Mononuclear cell (primary cell): ENCODE data around the gene CDH20. TPM values are rescaled to one million over a fixed set of nuclear protein-coding genes. Genes with fewer than 3 reads are reported as not detected.

ENCODE experiments used
- H3K27me3 ChIP-seq: 2 replicates; pipeline ENCODE4 v1.6.0; 2011; ENCODE audit warnings: low read length, control low read depth; ENCODE audit not compliant: insufficient read depth
- H3K4me1 ChIP-seq: 2 replicates; pipeline ENCODE4 v1.5.1; 2011; ENCODE audit warnings: mild to moderate bottlenecking, low read length, control low read depth; ENCODE audit not compliant: insufficient read depth
- H3K4me3 ChIP-seq: 2 replicates; pipeline ENCODE4 v1.5.1; 2011; ENCODE audit warnings: mild to moderate bottlenecking, low read length, moderate library complexity
- H3K9me3 ChIP-seq: 2 replicates; pipeline ENCODE4 v1.5.1; 2011; ENCODE audit warnings: low read depth, mild to moderate bottlenecking, control low read depth, low read length
- total RNA-seq: library from RNA; depleted of rRNA; stranded (reverse); fragments of >200 nt; gene quantifications from one replicate; pipeline ENCODE4 v1.2.3, GENCODE V29; 2012

Gene CDH20
- total RNA-seq, 1 donor, result 0.10 TPM

GRCh38 chr18:61581578-61582201 is 248.5 kb downstream of the CDH20 start:
- Histone ChIP-seq H3K27me3 (peaks cover 11% of the 10 kb centered on the region), H3K4me3 (no peak overlapping the region), H3K4me1 (peaks cover 7% of the 10 kb centered on the region), H3K9me3 (no peaks in the 10 kb centered on the region)

GRCh38 chr18:61582202-61582710 is 249.0 kb downstream of the CDH20 start:
- Histone ChIP-seq H3K27me3 (peaks cover 11% of the 10 kb centered on the region), H3K4me3 (no peak overlapping the region), H3K9me3 (no peaks in the 10 kb centered on the region), H3K4me1 (peaks cover 10% of the 10 kb centered on the region)

- H3K4me1 ChIP-seq, result peaks cover 23% of the 10 kb centered on the region
- H3K27me3 ChIP-seq, result peaks cover 11% of the 10 kb centered on the region
- H3K9me3 ChIP-seq, result no peaks in the 10 kb centered on the region
- H3K4me3 ChIP-seq, result no peak overlapping the region
These were observed 250.3 kb downstream of the CDH20 start for GRCh38 chr18:61583548-61583947.

- Histone ChIP-seq H3K27me3 (peaks cover 5% of the 10 kb centered on the region), H3K9me3 (no peaks in the 10 kb centered on the region), H3K4me3 (no peak overlapping the region), H3K4me1 (peaks cover 29% of the 10 kb centered on the region)
These were observed 254.6 kb downstream of the CDH20 start for GRCh38 chr18:61587865-61588264.

GRCh38 chr18:61589053-61589723 is 256.0 kb downstream of the CDH20 start:
- H3K4me3 ChIP-seq, result no peak overlapping the region
- peaks cover 29% of the 10 kb centered on the region for H3K4me1 ChIP-seq
- no peaks in the 10 kb centered on the region for H3K9me3 ChIP-seq
- peaks cover 3% of the 10 kb centered on the region for H3K27me3 ChIP-seq

- Histone ChIP-seq H3K27me3 (peaks cover 3% of the 10 kb centered on the region), H3K4me3 (no peak overlapping the region)
These were observed 256.5 kb downstream of the CDH20 start for GRCh38 chr18:61589724-61590065.

GRCh38 chr18:61591253-61591652 is 258.0 kb downstream of the CDH20 start:
- Histone ChIP-seq H3K4me1 (peaks cover 29% of the 10 kb centered on the region), H3K9me3 (no peaks in the 10 kb centered on the region), H3K27me3 (no peaks in the 10 kb centered on the region), H3K4me3 (no peak overlapping the region)

More at GRCh38 chr18:61589724-61590065, 256.5 kb downstream of the CDH20 start:
- peaks cover 29% of the 10 kb centered on the region for H3K4me1 ChIP-seq
- no peaks in the 10 kb centered on the region for H3K9me3 ChIP-seq

- Histone ChIP-seq H3K27me3 (no peaks in the 10 kb centered on the region), H3K4me3 (no peak overlapping the region), H3K9me3 (no peaks in the 10 kb centered on the region), H3K4me1 (no peaks in the 10 kb centered on the region)
These were observed 262.5 kb downstream of the CDH20 start for GRCh38 chr18:61595615-61596251.

- no peaks in the 10 kb centered on the region for H3K9me3 ChIP-seq
- no peaks in the 10 kb centered on the region for H3K4me1 ChIP-seq
- no peaks in the 10 kb centered on the region for H3K27me3 ChIP-seq
- H3K4me3 ChIP-seq, result no peak overlapping the region
These were observed 263.1 kb downstream of the CDH20 start for GRCh38 chr18:61596296-61596695.

- Histone ChIP-seq H3K4me1 (no peaks in the 10 kb centered on the region), H3K9me3 (no peaks in the 10 kb centered on the region), H3K4me3 (no peak overlapping the region), H3K27me3 (no peaks in the 10 kb centered on the region)
These were observed 264.1 kb downstream of the CDH20 start for GRCh38 chr18:61597316-61597715.

GRCh38 chr18:61600422-61600821 is 267.2 kb downstream of the CDH20 start:
- H3K9me3 ChIP-seq, result no peaks in the 10 kb centered on the region
- peaks cover 2% of the 10 kb centered on the region for H3K27me3 ChIP-seq
- no peak overlapping the region for H3K4me3 ChIP-seq
- H3K4me1 ChIP-seq, result no peaks in the 10 kb centered on the region

- no peak overlapping the region for H3K4me3 ChIP-seq
- peaks cover 16% of the 10 kb centered on the region for H3K27me3 ChIP-seq
- H3K4me1 ChIP-seq, result no peaks in the 10 kb centered on the region
- H3K9me3 ChIP-seq, result no peaks in the 10 kb centered on the region
These were observed 269.6 kb downstream of the CDH20 start for GRCh38 chr18:61602836-61603235.
